IgD-negative memory B cell (primary cell): ENCODE results near the gene CCDC74B. TPM values are rescaled to one million over a fixed set of nuclear protein-coding genes. Genes with fewer than 3 reads are reported as not detected.
"Not testable (repeated sequence)": the region's sequence is repeated elsewhere in the genome, so short reads cannot be mapped to it uniquely, and the experiment has no call there.

Source experiments
- H3K27ac Mint-ChIP-seq, 3 donors: one replicate each; pipeline ENCODE4 v1.8.0; 2020 to 2022; ENCODE audit warnings: mild to moderate bottlenecking in 3 of 3, mixed read lengths in 3 of 3, moderate library complexity in 1 of 3
- H3K27me3 Mint-ChIP-seq: one replicate; pipeline ENCODE4 v1.8.0; 2021; ENCODE audit warnings: mixed read lengths
- H3K36me3 Mint-ChIP-seq: one replicate; pipeline ENCODE4 v1.8.0; 2020; ENCODE audit warnings: mild to moderate bottlenecking, mixed read lengths
- H3K4me1 Mint-ChIP-seq, 3 donors: one replicate each; pipeline ENCODE4 v1.8.0; 2020 to 2022; ENCODE audit warnings: mixed read lengths in 3 of 3, mild to moderate bottlenecking in 1 of 3
- H3K4me3 Mint-ChIP-seq, 4 donors: one replicate each; pipeline ENCODE4 v1.8.0; 2020 to 2022; ENCODE audit warnings: mild to moderate bottlenecking in 4 of 4, mixed read lengths in 4 of 4, moderate library complexity in 3 of 4
- H3K9me3 Mint-ChIP-seq, 3 donors: one replicate each; pipeline ENCODE4 v1.8.0; 2020 to 2021; ENCODE audit warnings: mixed read lengths in 3 of 3, mild to moderate bottlenecking in 1 of 3
- polyA plus RNA-seq: library from polyadenylated mRNA; unstranded; fragments of 300-500 nt; fragmentation: Illumina TruSeq; gene quantifications from one replicate; pipeline ENCODE4 v1.2.3, GENCODE V29; 2021

The CCDC74B gene
- polyA plus RNA-seq, 1 donor from 2014 or later: not detected

- H3K27ac Mint-ChIP-seq, H3K9me3 Mint-ChIP-seq, H3K27me3 Mint-ChIP-seq, H3K36me3 Mint-ChIP-seq, H3K4me3 Mint-ChIP-seq, H3K4me1 Mint-ChIP-seq: not testable (repeated sequence)
These were observed 42.1 kb downstream of the CCDC74B start for GRCh38 chr2:130102597-130103363.

Other genes with a start within 250 kb of the CCDC74B start
- not detected for gene RAB6C, start 165.4 kb downstream of the CCDC74B start, polyA plus RNA-seq
- not detected for gene POTEF, start 15.9 kb downstream of the CCDC74B start, polyA plus RNA-seq
- 43.3 TPM for gene SMPD4, start 36.5 kb upstream of the CCDC74B start, polyA plus RNA-seq
- 168 TPM for gene MZT2B, start 37.1 kb upstream of the CCDC74B start, polyA plus RNA-seq
- not detected for gene TUBA3E, start 53.3 kb upstream of the CCDC74B start, polyA plus RNA-seq
- 102 TPM for gene IMP4, start 197.8 kb upstream of the CCDC74B start, polyA plus RNA-seq
- 124 TPM for gene PTPN18, start 210.9 kb upstream of the CCDC74B start, polyA plus RNA-seq